Measurements from ENCODE around the gene OR51V1. TPM values are rescaled to one million over a fixed set of nuclear protein-coding genes. Genes with fewer than 3 reads are reported as not detected.

OR51V1 gene
- total and polyA plus RNA-seq, 4 donors, result not detected

- TF ChIP-seq, protein P1, sequence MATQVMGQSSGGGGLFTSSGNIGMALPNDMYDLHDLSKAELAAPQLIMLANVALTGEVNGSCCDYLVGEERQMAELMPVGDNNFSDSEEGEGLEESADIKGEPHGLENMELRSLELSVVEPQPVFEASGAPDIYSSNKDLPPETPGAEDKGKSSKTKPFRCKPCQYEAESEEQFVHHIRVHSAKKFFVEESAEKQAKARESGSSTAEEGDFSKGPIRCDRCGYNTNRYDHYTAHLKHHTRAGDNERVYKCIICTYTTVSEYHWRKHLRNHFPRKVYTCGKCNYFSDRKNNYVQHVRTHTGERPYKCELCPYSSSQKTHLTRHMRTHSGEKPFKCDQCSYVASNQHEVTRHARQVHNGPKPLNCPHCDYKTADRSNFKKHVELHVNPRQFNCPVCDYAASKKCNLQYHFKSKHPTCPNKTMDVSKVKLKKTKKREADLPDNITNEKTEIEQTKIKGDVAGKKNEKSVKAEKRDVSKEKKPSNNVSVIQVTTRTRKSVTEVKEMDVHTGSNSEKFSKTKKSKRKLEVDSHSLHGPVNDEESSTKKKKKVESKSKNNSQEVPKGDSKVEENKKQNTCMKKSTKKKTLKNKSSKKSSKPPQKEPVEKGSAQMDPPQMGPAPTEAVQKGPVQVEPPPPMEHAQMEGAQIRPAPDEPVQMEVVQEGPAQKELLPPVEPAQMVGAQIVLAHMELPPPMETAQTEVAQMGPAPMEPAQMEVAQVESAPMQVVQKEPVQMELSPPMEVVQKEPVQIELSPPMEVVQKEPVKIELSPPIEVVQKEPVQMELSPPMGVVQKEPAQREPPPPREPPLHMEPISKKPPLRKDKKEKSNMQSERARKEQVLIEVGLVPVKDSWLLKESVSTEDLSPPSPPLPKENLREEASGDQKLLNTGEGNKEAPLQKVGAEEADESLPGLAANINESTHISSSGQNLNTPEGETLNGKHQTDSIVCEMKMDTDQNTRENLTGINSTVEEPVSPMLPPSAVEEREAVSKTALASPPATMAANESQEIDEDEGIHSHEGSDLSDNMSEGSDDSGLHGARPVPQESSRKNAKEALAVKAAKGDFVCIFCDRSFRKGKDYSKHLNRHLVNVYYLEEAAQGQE (IDR thresholded peaks at IDR 0.05), result no peak
- TF ChIP-seq YY1 (IDR thresholded peaks at IDR 0.05), result no peak
- TF ChIP-seq CTCF (IDR thresholded peaks at IDR 0.05; ENCODE audit: low read depth, low read length, missing input control), result no peak
- TF ChIP-seq FOXA1 (IDR thresholded peaks at IDR 0.05), result no peak
- no peak for TF ChIP-seq TAF1 (conservative IDR thresholded peaks at IDR 0.05)
Observed at GRCh38 chr11:5223686-5224085, 23.2 kb upstream of the OR51V1 start (continued).

DNA sequence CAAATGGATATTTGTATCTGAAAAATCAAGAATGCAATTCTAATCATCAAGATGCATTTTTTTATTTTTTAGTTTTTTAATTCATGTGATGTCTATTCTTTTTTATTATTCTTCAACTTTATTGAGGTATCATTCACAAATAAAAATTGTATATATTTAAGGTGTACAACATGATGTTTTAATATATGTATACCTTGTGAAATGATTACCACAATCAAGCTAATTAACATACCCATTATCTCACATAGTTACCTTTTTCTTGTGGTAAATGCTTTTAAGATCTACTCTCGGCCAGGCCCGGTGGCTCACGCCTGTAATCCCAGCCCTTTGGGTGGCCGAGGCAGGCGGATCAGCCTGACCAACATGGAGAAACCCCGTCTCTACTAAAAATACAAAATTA is 22.7 kb upstream of the OR51V1 start:
- WGBS, result 87% methylated on average over 6 of the region's 6 CpGs
- Histone ChIP-seq H3K4me1 (ENCODE audit: control insufficient read depth in 4 of 4, insufficient read depth in 4 of 4, low read length in 3 of 4) (no peaks in the 10 kb centered on the region), H3K4me3 (ENCODE audit: low read depth in 1 of 3, low read length in 3 of 3) (no peak overlapping the region), H3K9me3 (ENCODE audit: control insufficient read depth in 4 of 4, low read length in 3 of 4) (no peaks in the 10 kb centered on the region), H3K27ac (ENCODE audit: low read depth in 1 of 2, low read length in 2 of 2) (no peak overlapping the region), H3K9ac (ENCODE audit: low read depth in 1 of 2, low read length in 2 of 2) (no peak overlapping the region), H3K27me3 (ENCODE audit: control insufficient read depth in 4 of 4, insufficient read depth in 4 of 4, low read length in 3 of 4) (no peaks in the 10 kb centered on the region), H3K36me3 (ENCODE audit: control insufficient read depth in 4 of 4, insufficient read depth in 3 of 4, low read depth in 1 of 4, low read length in 3 of 4) (no peaks in the 10 kb centered on the region)
- TF ChIP-seq EGR1 (IDR thresholded peaks at IDR 0.05; ENCODE audit: low read depth in 2 of 2), result no peak
- no peak for TF ChIP-seq RAD21 (IDR thresholded peaks at IDR 0.05)
- no peak for TF ChIP-seq FOXA2 (IDR thresholded peaks at IDR 0.05)
- no peak for TF ChIP-seq TAF1 (conservative IDR thresholded peaks at IDR 0.05)
- no peak for TF ChIP-seq YY1 (IDR thresholded peaks at IDR 0.05)
- TF ChIP-seq, protein P2, sequence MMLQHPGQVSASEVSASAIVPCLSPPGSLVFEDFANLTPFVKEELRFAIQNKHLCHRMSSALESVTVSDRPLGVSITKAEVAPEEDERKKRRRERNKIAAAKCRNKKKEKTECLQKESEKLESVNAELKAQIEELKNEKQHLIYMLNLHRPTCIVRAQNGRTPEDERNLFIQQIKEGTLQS (IDR thresholded peaks at IDR 0.05), result no peak
- no peak for TF ChIP-seq CTCF (IDR thresholded peaks at IDR 0.05; ENCODE audit: low read depth, low read length, missing input control)
- DNase-seq (ENCODE audit: low spot score), result no peak

DNA sequence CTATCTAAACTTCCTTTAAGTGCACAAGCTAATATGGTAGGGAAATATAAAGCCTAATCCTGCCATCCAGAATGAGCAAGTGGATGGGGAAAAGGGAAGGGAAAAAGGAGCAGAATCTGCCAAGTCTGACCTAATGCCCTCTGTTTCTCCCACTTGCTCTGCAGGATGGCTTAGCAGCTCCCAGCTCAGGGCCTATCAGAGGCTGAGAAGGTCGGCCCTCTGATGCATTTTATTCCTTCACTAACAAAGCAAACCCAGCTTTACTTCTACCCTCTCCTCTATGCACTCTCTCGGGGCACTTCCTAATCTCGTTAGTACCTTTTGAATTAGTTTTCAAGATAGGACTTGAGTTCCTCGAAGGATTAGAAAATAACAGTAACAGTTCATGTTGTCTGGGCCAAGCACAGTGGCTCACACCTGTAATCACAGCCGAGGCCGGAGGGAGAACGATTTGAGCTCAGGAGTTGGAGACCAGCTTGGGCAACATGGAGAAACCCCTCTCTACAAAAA is 9.9 kb upstream of the OR51V1 start:
- Histone ChIP-seq H3K9ac (ENCODE audit: low read depth in 1 of 2, low read length in 2 of 2) (no peak overlapping the region), H3K4me3 (ENCODE audit: low read depth in 1 of 3, low read length in 3 of 3) (no peak overlapping the region), H3K4me1 (ENCODE audit: control insufficient read depth in 4 of 4, insufficient read depth in 4 of 4, low read length in 3 of 4) (no peaks in the 10 kb centered on the region), H3K36me3 (ENCODE audit: control insufficient read depth in 4 of 4, insufficient read depth in 3 of 4, low read depth in 1 of 4, low read length in 3 of 4) (no peaks in the 10 kb centered on the region), H3K9me3 (ENCODE audit: control insufficient read depth in 4 of 4, low read length in 3 of 4) (no peaks in the 10 kb centered on the region), H3K27me3 (ENCODE audit: control insufficient read depth in 4 of 4, insufficient read depth in 4 of 4, low read length in 3 of 4) (peaks cover 0 to 4% (median 1%) of the 10 kb centered on the region in 4 donors), H3K27ac (ENCODE audit: low read depth in 1 of 2, low read length in 2 of 2) (no peak overlapping the region)
- TF ChIP-seq SP1 (IDR thresholded peaks at IDR 0.05), result no peak
- TF ChIP-seq EGR1 (IDR thresholded peaks at IDR 0.05; ENCODE audit: low read depth in 2 of 2), result no peak
- TF ChIP-seq FOXA2 (IDR thresholded peaks at IDR 0.05), result no peak
- TF ChIP-seq, protein P1 (IDR thresholded peaks at IDR 0.05), result no peak
- no peak for TF ChIP-seq JUND (IDR thresholded peaks at IDR 0.05)
- TF ChIP-seq FOXA1 (IDR thresholded peaks at IDR 0.05), result no peak
- TF ChIP-seq, protein P2 (IDR thresholded peaks at IDR 0.05), result no peak
- TF ChIP-seq RAD21 (IDR thresholded peaks at IDR 0.05), result no peak
- WGBS, result 47% methylated on average over 7 of the region's 7 CpGs
- DNase-seq (ENCODE audit: low spot score), result no peak

Data from liver (tissue), 9 donors.